GM19324 (cell line): ENCODE measurements around the gene MYRIP.

Experiments used
- ATAC-seq: cut with Tn5 transposase; IDR thresholded peaks from one replicate; pipeline ENCODE4 v1.9.1; 2021; ENCODE audit warnings: mild to moderate bottlenecking, moderate library complexity; ENCODE audit not compliant: unreplicated experiment, low FRiP score

MYRIP gene

DNA sequence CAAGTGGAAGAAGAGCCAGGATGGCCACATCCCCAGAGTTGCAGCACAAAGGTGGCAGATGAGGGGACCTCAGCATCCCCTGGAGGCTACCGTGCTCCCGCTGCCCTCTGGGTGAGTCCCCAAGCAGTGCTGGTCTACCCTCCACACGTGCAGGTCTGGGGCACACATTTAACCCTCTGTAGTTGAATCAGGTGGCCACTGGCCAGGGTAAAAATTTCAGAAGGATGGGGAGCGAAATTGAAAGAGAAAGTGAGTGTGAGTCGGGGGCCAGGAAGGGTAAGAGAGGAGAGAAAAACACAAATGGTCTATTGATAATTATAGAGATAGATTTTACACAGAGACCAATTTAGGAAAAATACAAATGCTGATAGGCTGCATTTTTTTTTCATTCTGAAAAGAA is 360.6 kb downstream of the MYRIP start:
- peak; percentile 45 for ATAC-seq

GRCh38 chr3:40170395-40170794 is 361.0 kb downstream of the MYRIP start:
- ATAC-seq: peak; percentile 91

DNA sequence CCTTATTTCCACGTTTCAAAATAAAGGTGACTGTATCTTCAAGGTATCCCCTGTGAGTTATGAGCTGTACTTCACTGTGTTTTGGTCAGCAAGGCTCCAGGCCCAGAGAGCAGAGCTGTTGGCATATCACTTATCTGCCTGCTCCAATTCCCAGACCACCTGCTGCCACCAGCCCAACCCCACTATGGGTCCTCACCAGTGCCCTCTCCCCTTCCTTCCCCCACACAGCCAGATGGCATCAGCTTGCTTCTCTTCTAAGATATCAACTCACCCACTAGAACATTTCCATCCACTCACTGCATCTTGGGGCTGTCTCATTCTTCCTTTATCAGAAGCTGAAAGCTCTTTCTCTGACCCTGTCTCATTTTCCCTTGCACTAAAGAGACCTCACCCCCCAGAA is 363.2 kb downstream of the MYRIP start:
- ATAC-seq: no peak

GRCh38 chr3:40173227-40173721 is 363.9 kb downstream of the MYRIP start:
- no peak for ATAC-seq

- ATAC-seq: no peak
Observed at GRCh38 chr3:40178012-40178594, 368.7 kb downstream of the MYRIP start.

DNA sequence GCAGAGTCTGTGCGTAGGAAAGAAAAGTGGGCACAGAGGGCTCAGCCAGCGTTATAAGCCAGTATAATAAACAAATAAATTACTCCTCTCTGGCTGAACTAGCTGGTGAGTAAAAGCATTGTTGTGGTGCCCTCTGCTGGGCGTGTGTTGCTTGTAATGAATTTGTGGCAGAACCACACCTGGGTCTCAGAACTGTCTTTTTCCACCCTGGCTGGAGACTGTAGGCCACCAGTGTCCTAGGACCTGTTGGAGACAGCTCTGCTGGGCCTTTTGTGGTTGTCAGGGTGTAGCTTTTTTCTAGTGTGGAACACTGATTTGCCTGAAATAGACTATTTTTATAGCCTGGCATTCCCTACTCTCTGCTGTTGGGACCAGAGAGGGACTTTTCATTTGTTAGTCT is 369.6 kb downstream of the MYRIP start:
- ATAC-seq: no peak

DNA sequence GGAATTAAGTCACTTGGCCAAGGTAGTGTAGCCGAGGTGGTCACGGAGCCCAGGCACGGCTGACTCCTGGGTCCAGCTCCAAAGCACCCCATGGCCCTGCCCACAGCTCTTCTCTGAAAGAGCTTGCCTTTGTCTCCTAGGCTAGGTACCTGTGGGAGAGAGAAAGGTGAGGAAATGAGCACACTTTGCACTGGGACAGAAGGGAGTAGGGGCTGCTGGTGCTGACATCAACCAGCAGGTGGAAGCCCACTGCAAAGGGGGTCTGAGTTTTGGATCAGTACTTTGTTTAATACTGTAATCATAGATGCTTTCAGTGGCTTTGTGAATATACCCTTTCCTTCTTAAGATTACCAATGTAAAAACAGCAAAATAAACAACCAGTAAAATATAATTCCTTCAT is 371.8 kb downstream of the MYRIP start:
- no peak for ATAC-seq

DNA sequence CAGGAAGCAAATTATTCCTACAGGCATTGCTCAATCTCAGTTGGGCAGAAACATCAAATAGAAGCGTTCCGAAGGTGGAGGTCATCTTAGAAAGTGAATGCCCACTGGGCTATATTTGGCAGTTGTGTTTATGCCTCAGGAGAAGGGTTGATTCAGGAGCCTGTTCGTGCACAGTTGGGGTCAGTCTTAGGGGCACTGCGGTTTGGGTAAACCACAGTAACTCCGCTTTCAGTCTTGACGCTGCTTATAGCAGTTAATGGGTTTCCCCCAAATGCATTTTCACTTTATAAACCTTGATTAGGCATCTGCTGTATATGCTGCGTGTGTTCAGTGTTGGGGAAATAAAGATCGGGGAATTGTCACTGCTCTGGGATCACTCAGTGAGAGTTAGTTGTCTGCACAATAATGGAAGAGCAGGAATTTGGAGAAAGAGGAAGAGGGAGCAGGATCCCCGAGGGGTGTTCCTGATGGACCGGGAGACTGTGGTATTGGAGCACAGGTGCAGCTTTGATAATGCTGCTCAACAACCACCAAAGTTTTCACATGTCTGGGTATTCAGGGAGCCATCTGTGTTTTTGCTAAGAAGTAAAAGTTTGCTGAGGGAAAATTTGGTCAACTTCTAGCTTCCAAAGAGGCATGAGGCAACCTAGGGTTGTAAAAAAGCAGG is 375.8 kb downstream of the MYRIP start:
- ATAC-seq: peak; percentile 59

DNA sequence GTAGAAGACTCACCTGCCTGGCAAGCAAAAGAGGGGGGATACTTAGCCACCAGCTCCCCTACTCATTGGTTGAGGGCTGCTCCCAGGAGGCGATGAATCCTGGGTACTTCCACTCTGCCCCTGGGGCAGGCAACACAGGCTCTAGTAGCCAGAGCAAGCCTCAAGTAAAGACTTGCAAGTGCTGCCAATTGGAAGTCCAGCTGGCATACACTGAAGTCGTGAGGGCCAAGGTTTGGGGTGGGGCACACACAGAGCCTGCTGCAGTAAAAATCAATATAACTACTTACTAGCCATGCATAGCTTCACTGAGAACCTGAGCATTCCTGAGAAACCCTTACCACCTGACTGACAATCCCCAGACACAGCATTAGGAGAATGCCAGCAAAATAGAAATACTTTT is 377.1 kb downstream of the MYRIP start:
- ATAC-seq: no peak

GRCh38 chr3:40187945-40188344 is 378.5 kb downstream of the MYRIP start:
- peak; percentile 55 for ATAC-seq

DNA sequence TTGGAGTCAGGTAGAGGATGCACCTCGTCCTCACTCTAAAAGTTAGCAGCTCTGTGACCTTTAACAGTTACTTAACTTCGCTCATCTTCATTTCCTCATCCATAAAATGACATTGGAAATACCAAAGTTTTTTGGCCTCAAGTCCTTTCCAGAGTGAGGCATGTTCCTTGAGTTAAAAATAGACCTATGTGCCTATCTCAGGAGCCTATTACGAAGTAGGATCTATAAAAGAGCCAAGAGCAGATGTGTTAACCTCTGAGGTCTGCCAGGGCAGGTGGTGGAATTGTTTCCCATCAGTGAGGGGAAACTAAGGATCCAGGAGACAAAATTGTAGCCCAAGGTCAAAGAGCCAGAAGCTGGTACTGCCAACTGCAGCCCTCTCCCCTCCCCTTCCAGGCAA is 379.7 kb downstream of the MYRIP start:
- ATAC-seq: no peak

DNA sequence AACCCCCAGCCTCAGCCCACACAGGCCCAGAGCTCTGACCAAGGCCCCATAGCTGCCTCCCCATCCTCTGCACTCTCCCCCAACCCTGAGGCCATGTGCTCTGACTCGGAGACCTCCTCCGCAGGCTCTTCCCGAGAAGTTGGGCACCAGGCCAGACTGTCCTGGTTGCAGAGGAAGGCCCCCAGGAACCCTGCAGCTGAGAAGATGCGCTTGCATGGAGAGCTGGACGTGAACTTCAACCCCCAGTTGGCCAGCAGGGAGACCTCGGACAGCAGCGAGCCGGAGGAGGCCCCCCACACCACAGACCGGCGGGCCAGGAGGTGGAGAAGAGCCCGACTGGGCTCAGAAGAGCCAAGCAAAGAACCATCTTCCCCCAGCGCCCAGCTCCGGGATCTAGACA is 380.6 kb downstream of the MYRIP start:
- ATAC-seq: no peak

DNA sequence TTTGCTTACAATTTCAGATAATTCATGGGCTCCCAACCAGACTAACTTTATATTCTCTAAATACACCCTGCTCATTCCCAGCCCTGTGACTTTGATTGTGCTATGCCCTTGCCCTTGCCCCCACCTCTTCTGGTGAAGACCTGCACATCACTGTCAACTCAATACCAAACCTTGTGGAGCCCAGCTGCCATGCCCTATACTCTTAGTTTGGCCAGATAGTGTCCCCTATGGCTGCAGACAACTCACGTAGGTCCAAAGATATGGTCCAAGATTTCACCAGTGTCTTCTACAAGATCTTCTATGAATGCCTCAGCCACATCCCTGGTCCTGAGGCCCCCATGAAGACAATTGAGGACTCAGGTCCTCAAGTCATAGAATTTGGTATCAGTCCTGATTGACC is 381.8 kb downstream of the MYRIP start:
- no peak for ATAC-seq

DNA sequence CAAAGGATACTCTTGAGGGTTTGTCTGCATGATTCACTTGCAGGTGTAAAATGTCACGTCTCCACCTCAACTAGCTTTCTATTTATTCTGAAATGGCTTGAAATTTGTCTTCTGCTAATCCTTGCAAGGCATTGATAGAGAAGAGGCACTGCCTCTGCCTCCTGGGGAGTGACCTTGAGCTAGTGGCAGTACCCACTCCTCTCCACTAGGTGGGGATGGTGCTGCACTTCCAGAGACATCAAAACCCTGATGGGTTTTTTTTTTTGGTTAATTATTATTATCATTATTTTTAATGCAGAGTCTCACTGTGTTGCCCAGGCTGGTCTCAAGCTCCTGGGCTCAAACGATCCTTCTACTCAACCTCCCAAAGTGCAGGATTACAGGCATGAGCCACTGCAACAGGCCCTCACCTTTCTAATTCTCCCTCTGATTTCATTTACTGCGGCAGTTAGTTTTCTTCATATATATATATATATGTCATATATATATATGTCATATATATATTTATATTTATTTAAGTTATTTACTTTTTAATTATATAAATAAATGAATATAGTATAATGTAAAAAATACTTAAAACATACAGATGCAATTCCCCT is 382.5 kb downstream of the MYRIP start:
- no peak for ATAC-seq

DNA sequence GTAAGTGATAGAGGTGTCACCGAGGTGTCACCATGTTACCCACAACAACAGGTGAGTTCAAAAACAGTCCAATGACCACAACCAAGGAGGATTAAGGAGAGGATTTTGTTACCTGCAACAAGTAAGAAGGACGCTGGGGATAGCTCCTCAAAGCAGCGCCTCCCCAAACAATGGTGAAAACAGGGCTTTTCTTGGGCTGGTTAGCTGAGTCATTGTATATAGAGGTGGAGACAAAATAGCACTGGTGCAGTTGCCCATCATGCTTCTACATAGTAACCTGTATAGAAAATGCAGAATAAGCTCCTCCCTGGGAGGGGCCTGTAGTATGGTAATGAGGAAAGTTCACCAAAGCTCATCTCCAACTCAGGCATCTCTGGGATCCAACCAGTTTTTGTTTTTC is 383.2 kb downstream of the MYRIP start:
- ATAC-seq: no peak

DNA sequence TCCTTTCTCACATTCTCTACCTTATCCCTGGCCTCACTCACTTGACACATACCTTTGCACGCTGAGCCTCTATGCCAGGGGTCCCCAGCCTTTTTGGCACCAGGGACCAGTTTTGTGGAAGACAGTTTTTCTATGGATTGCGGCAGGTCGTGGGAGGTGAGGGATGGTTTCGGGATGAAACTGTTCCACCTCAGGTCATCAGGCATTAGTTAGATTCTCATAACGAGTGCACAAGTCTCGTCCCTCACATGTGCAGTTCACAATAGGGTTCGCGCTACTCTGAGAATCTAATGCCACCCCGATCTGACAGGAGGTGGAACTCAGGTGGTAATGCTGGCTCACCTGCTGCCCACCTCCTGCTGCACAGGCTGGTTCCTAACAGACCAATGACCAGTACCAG is 387.6 kb downstream of the MYRIP start:
- ATAC-seq: no peak

DNA sequence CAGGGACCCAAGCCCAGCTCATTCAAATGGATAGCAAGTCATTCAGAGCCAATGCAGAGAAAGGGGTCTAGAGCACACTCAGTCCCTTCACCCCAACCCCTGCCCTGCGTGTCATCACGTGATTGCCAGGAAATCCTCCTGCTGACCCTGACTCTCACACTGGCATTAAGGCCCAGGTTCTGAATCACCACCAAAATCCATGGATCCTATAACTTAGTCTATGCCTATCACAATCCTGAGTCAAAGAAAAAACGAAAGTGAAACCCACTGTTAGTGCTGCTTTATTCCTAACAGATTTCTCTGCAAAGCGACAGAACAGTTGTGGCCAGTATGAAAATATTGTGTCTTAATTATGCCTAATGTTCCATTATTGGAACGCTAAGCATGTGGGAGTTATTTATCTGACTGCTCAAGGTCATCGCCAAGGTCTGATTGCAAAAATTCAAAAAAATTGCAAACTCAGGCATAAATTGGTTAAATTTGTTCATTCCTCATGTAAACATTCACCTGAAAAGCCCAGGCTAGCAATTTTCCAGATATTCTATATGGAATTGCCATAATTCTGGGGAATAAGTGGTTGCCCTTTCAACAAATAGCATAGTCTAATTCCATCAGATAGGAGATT is 391.4 kb downstream of the MYRIP start:
- no peak for ATAC-seq

GRCh38 chr3:40201770-40202169 is 392.4 kb downstream of the MYRIP start:
- ATAC-seq: no peak

DNA sequence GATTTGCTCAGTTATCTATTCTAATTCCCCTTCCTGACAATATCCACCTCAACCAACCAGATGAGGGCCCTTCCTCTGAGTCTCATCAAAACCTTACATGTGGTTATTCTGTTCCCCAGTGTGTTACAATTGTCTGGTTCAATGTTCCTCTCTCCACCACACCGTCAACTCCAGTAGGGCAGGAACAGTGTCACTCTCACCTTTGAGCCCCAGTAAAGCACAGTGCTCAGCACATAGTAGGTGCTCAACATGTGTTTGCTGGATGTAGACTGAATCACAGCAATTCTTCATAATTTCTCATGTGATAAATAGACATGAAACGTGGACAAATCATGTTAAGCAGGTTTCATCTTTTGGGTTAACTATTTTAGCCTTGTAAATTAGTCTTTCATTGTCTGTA is 397.1 kb downstream of the MYRIP start:
- no peak for ATAC-seq

DNA sequence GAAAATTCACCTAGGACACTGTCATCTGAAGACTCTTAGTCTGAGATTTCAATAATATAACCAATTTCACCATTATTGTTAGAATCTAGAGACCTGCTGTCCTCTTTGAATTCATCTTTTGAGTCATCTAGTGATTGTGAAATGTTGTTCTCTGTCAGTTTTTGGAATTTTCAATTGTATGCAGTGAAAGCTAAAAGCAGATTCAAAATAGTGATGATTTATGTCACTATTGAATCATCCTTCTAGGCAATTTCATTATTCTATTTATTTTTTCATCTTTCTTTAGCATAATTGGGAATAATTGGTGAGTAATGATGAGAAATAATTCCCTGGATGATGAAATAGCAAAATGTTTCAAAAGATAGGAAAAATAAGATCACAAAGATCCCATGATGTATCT is 398.4 kb downstream of the MYRIP start:
- no peak for ATAC-seq

DNA sequence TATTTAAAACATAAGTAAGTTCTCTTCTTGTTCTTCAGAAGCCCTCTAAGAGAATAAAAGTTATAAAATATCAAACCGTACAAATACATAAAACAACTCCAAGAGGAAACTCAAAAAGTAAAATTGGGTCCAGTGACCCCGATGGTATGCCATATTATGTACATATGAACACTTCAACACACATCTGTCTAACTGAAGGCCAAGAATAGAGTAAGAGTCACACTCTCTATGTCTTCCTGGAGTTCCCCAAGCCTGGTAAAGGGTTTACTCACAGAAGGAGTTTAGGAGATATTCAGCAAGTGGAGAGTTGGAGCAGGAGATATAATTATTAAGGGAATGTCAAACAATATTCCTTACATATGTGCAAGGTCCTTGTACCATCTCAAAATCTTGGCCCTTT is 398.8 kb downstream of the MYRIP start:
- no peak for ATAC-seq

- ATAC-seq: no peak
Observed at GRCh38 chr3:40211579-40211978, 402.2 kb downstream of the MYRIP start.
